Skeletal muscle satellite cell (primary cell): ENCODE measurements around the gene PCCA.

Experiments
- H3K27me3 ChIP-seq: 2 replicates; pipeline ENCODE4 v1.7.0; 2013; ENCODE audit warnings: low read length; ENCODE audit not compliant: control insufficient read depth, insufficient read depth
- H3K36me3 ChIP-seq: 2 replicates; pipeline ENCODE4 v1.7.0; 2013; ENCODE audit warnings: mild to moderate bottlenecking, control low read depth, low read length; ENCODE audit not compliant: insufficient read depth
- H3K4me1 ChIP-seq: 2 replicates; pipeline ENCODE4 v1.7.0; 2013; ENCODE audit warnings: low read length; ENCODE audit not compliant: control insufficient read depth, insufficient read depth
- H3K4me2 ChIP-seq: 2 replicates; pipeline ENCODE4 v1.7.0; 2013; ENCODE audit warnings: mild to moderate bottlenecking, low read length
- H3K4me3 ChIP-seq: 2 replicates; pipeline ENCODE4 v1.7.0; 2013; ENCODE audit warnings: low read length
- H3K9ac ChIP-seq: 2 replicates; pipeline ENCODE4 v1.7.0; 2013; ENCODE audit warnings: mild to moderate bottlenecking, low read depth, low read length, moderate library complexity
- H3K9me3 ChIP-seq: replicated peaks from 2 replicates; pipeline ENCODE4 v1.7.0; 2013; ENCODE audit warnings: mild to moderate bottlenecking, control low read depth, low read length

The PCCA gene

GRCh38 chr13:100347968-100348367 lies 259.1 kb downstream of the PCCA start:
- Histone ChIP-seq H3K4me2 (no peak overlapping the region), H3K9me3 (no peaks in the 10 kb centered on the region), H3K9ac (no peak overlapping the region), H3K27me3 (no peaks in the 10 kb centered on the region), H3K4me1 (peaks cover 10% of the 10 kb centered on the region), H3K36me3 (no peaks in the 10 kb centered on the region), H3K4me3 (no peak overlapping the region)

- H3K9me3 ChIP-seq: no peaks in the 10 kb centered on the region
- peaks cover 10% of the 10 kb centered on the region for H3K4me1 ChIP-seq
- no peak overlapping the region for H3K4me2 ChIP-seq
- no peaks in the 10 kb centered on the region for H3K36me3 ChIP-seq
- H3K4me3 ChIP-seq: no peak overlapping the region
- H3K9ac ChIP-seq: no peak overlapping the region
- no peaks in the 10 kb centered on the region for H3K27me3 ChIP-seq
Observed at GRCh38 chr13:100349594-100349993, 260.7 kb downstream of the PCCA start.

DNA sequence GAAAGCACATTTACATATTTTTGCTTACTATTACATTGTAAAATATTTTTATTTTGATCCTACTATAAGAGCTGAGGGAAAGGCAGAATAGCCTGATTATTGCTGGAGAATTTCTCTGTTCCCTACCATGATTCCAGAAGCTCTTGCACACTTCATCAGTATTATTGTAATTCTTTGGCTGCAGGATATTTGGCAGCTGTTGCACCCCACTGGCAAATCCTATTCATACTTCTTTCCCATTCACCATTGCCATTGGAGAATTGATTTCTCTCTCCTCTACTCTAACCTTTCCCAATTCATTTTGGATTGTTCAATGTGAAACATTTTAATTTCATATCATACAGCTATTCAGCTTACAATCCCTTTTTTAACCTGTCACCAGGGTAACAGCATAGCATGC lies 261.7 kb downstream of the PCCA start:
- no peak overlapping the region for H3K9ac ChIP-seq
- no peak overlapping the region for H3K4me2 ChIP-seq
- no peaks in the 10 kb centered on the region for H3K27me3 ChIP-seq
- no peaks in the 10 kb centered on the region for H3K9me3 ChIP-seq
- no peaks in the 10 kb centered on the region for H3K36me3 ChIP-seq
- H3K4me1 ChIP-seq: peaks cover 10% of the 10 kb centered on the region
- no peak overlapping the region for H3K4me3 ChIP-seq

- no peaks in the 10 kb centered on the region for H3K27me3 ChIP-seq
- H3K9me3 ChIP-seq: no peaks in the 10 kb centered on the region
- no peak overlapping the region for H3K4me2 ChIP-seq
- H3K4me3 ChIP-seq: no peak overlapping the region
- peaks cover 6% of the 10 kb centered on the region for H3K4me1 ChIP-seq
- no peaks in the 10 kb centered on the region for H3K36me3 ChIP-seq
- no peak overlapping the region for H3K9ac ChIP-seq
Observed at GRCh38 chr13:100356426-100356825, 267.5 kb downstream of the PCCA start.

DNA sequence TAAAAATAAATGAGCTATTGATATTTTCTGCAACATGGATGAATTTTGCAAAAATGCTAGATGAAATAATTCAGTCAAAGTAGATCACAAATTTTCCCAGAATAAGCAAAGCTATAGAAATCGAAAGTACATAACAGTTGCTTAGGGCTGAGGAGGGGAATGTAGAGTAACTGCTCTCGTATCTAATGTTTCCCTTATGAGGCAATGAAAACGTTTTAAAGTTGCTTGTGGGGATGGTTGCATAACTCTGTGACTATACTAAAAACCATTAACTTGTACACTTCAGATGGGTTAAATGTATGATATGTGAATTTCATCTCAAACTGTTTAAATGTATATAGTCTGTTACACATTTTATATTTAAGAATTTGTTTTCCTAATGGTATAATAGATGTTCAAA lies 268.0 kb downstream of the PCCA start:
- no peak overlapping the region for H3K4me2 ChIP-seq
- no peaks in the 10 kb centered on the region for H3K9me3 ChIP-seq
- H3K4me1 ChIP-seq: peaks cover 11% of the 10 kb centered on the region
- H3K4me3 ChIP-seq: no peak overlapping the region
- H3K36me3 ChIP-seq: no peaks in the 10 kb centered on the region
- no peak overlapping the region for H3K9ac ChIP-seq
- no peaks in the 10 kb centered on the region for H3K27me3 ChIP-seq

GRCh38 chr13:100357764-100358163 lies 268.9 kb downstream of the PCCA start:
- peaks cover 20% of the 10 kb centered on the region for H3K4me1 ChIP-seq
- no peak overlapping the region for H3K4me2 ChIP-seq
- H3K9ac ChIP-seq: no peak overlapping the region
- H3K9me3 ChIP-seq: no peaks in the 10 kb centered on the region
- H3K27me3 ChIP-seq: no peaks in the 10 kb centered on the region
- no peak overlapping the region for H3K4me3 ChIP-seq
- no peaks in the 10 kb centered on the region for H3K36me3 ChIP-seq

- no peak overlapping the region for H3K9ac ChIP-seq
- no peaks in the 10 kb centered on the region for H3K9me3 ChIP-seq
- H3K4me3 ChIP-seq: no peak overlapping the region
- no peaks in the 10 kb centered on the region for H3K36me3 ChIP-seq
- peaks cover 42% of the 10 kb centered on the region for H3K4me1 ChIP-seq
- no peak overlapping the region for H3K4me2 ChIP-seq
- H3K27me3 ChIP-seq: no peaks in the 10 kb centered on the region
Observed at GRCh38 chr13:100361504-100361903, 272.6 kb downstream of the PCCA start.

DNA sequence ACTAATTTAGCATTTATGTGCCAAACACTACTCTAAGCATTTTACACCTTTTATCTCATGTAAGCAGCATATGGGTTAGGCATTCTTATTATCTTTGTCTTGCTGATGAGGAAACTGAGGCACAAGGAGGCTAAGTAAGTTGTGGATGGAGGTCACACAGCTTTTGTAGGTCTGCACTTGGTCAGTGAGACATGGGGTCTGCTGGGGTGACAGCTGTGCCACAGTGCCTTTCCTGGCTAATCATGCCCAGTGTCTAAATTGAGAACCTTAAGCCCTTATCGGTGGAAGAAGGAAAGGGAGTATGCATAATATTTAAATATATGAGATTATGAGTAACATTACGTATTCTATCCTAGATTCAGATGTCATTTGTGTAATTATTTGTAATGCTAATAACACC lies 273.5 kb downstream of the PCCA start:
- Histone ChIP-seq H3K9me3 (no peaks in the 10 kb centered on the region), H3K27me3 (no peaks in the 10 kb centered on the region), H3K4me2 (no peak overlapping the region), H3K36me3 (no peaks in the 10 kb centered on the region), H3K4me1 (peaks cover 42% of the 10 kb centered on the region), H3K4me3 (no peak overlapping the region), H3K9ac (no peak overlapping the region)

GRCh38 chr13:100362781-100363180 lies 273.9 kb downstream of the PCCA start:
- no peaks in the 10 kb centered on the region for H3K36me3 ChIP-seq
- H3K27me3 ChIP-seq: no peaks in the 10 kb centered on the region
- no peak overlapping the region for H3K9ac ChIP-seq
- no peak overlapping the region for H3K4me3 ChIP-seq
- peak overlapping the region; percentile 41 for H3K4me2 ChIP-seq
- H3K4me1 ChIP-seq: peaks cover 42% of the 10 kb centered on the region
- H3K9me3 ChIP-seq: no peaks in the 10 kb centered on the region

DNA sequence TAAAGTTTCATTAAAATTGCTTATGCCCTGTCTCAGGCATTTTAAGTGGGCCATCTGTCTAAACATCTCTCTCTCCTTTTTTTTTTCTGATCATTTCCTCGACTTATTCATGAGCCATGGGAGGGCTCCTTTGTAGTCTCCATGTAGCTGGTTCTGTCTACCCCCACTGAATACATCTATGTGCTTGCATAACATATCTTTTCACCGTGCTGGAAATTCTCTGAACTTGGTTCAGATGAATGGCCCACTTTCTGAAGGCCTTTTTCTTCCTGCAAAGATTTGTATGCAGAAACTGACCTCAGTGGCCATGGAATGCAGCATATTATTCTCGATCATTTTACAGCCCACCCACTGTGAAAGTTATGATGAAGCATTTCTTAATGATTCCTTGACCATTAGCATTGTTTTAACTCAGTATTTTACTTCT lies 274.4 kb downstream of the PCCA start:
- Histone ChIP-seq H3K4me3 (peak overlapping the region; percentile 21), H3K4me1 (peaks cover 42% of the 10 kb centered on the region), H3K9ac (peak overlapping the region; percentile 43), H3K36me3 (no peaks in the 10 kb centered on the region), H3K27me3 (no peaks in the 10 kb centered on the region), H3K9me3 (no peaks in the 10 kb centered on the region), H3K4me2 (peak overlapping the region; percentile 41)

- H3K4me1 ChIP-seq: peaks cover 42% of the 10 kb centered on the region
- H3K36me3 ChIP-seq: no peaks in the 10 kb centered on the region
- peak overlapping the region; percentile 43 for H3K9ac ChIP-seq
- H3K4me2 ChIP-seq: peak overlapping the region; percentile 41
- H3K9me3 ChIP-seq: no peaks in the 10 kb centered on the region
- H3K4me3 ChIP-seq: peak overlapping the region; percentile 21
- no peaks in the 10 kb centered on the region for H3K27me3 ChIP-seq
Observed at GRCh38 chr13:100363874-100364273, 275.0 kb downstream of the PCCA start.

- no peaks in the 10 kb centered on the region for H3K36me3 ChIP-seq
- no peak overlapping the region for H3K4me3 ChIP-seq
- H3K27me3 ChIP-seq: no peaks in the 10 kb centered on the region
- no peaks in the 10 kb centered on the region for H3K9me3 ChIP-seq
- H3K9ac ChIP-seq: no peak overlapping the region
- H3K4me2 ChIP-seq: no peak overlapping the region
- peaks cover 48% of the 10 kb centered on the region for H3K4me1 ChIP-seq
Observed at GRCh38 chr13:100364591-100364990, 275.7 kb downstream of the PCCA start.
